PC-9 (cell line): Measurements from ENCODE around the gene NT5C2. TPM values are rescaled to one million over a fixed set of nuclear protein-coding genes. Genes with fewer than 3 reads are reported as not detected.
"Not testable (repeated sequence)": the region's sequence is repeated elsewhere in the genome, so short reads cannot be mapped to it uniquely, and the experiment has no call there.

Experiments used
- BruUV-seq: library from RNA; stranded (reverse); fragments of 400-500 nt; replicated peaks from 2 replicates; lab custom pipeline; 2021; lab: Mats Ljungman, UMichigan
- CTCF ChIA-PET: fragments of 300-600 bp; sonication (Branson Sonifier 250); formaldehyde crosslinking; loops from one replicate; lab custom pipeline; 2022; ENCODE audit warnings: antibody characterized with exemption; lab: Charles Lee
- POLR2A ChIA-PET: fragments of 300-600 bp; sonication (Branson Sonifier 250); formaldehyde crosslinking; loops from one replicate; lab custom pipeline; 2022; ENCODE audit warnings: antibody characterized with exemption; ENCODE audit not compliant: unreplicated experiment; lab: Charles Lee
- DNase-seq, 2 experiments: peaks; one replicate each; pipeline versions ENCODE4 v3.0.0 to v3.0.0-alpha.2; 2015 to 2022; ENCODE audit warnings: mixed read lengths in 1 of 2
- H2AFZ ChIP-seq: fragments of 200-600 bp; sonication (generic); 2 replicates; pipeline ENCODE4 v1.8.1; 2017; ENCODE audit warnings: antibody characterized with exemption
- H3F3A ChIP-seq: fragments of 200-600 bp; sonication (generic); 2 replicates; pipeline ENCODE4 v1.8.1; 2017; ENCODE audit warnings: antibody characterized with exemption, mild to moderate bottlenecking, low read depth; ENCODE audit not compliant: insufficient read depth
- H3K27ac ChIP-seq: fragments of 200-600 bp; sonication (generic); 2 replicates; pipeline ENCODE4 v1.6.1; 2016; ENCODE audit warnings: mixed run types
- H3K27me3 ChIP-seq: fragments of 200-600 bp; sonication (generic); 2 replicates; pipeline ENCODE4 v1.6.1; 2016; ENCODE audit warnings: low read depth, mixed run types; ENCODE audit not compliant: insufficient read depth
- H3K36me3 ChIP-seq: fragments of 200-600 bp; sonication (generic); 2 replicates; pipeline ENCODE4 v1.6.1; 2016; ENCODE audit warnings: low read depth, mixed run types
- H3K4me1 ChIP-seq: fragments of 200-600 bp; sonication (generic); replicated peaks from 2 replicates; pipeline ENCODE4 v1.6.1; 2016; ENCODE audit warnings: mixed run types; ENCODE audit not compliant: insufficient read depth
- H3K4me2 ChIP-seq: fragments of 200-600 bp; sonication (generic); 2 replicates; pipeline ENCODE4 v1.6.1; 2017; ENCODE audit warnings: mixed run types
- H3K4me3 ChIP-seq: fragments of 200-600 bp; sonication (generic); 2 replicates; pipeline ENCODE4 v1.6.1; 2016; ENCODE audit warnings: mixed run types
- H3K79me2 ChIP-seq: fragments of 200-600 bp; sonication (generic); 2 replicates; pipeline ENCODE4 v1.6.1; 2017; ENCODE audit warnings: low read depth, mixed run types
- H3K9me2 ChIP-seq: fragments of 200-600 bp; sonication (generic); 2 replicates; pipeline ENCODE4 v1.8.1; 2017; ENCODE audit warnings: mild to moderate bottlenecking; ENCODE audit not compliant: insufficient read depth
- H3K9me3 ChIP-seq: fragments of 200-600 bp; sonication (generic); 2 replicates; pipeline ENCODE4 v1.8.1; 2016; ENCODE audit warnings: low read depth; ENCODE audit not compliant: insufficient read depth
- H4K20me1 ChIP-seq: fragments of 200-600 bp; sonication (generic); 2 replicates; pipeline ENCODE4 v1.8.1; 2017; ENCODE audit not compliant: insufficient read depth
- EZH2 ChIP-seq: fragments of 200-600 bp; sonication (generic); IDR thresholded peaks from 2 replicates; pipeline ENCODE4 v1.8.0; 2017; ENCODE audit warnings: antibody characterized with exemption, low read depth
- intact Hi-C: fragments of 100-400 bp; cut with micrococcal nuclease; formaldehyde crosslinking; loops from one replicate; pipeline ENCODE4 v1.10.0; 2022; ENCODE audit not compliant: unreplicated experiment
- total RNA-seq: library from RNA; stranded (reverse); gene quantifications from 2 replicates; pipeline ENCODE4 v1.2.3, GENCODE V29; 2021
- TF ChIP-seq, protein P1 (sequence below): fragments of 200-600 bp; sonication (generic); conservative IDR thresholded peaks from 2 replicates; pipeline ENCODE4 v1.6.1; 2017; ENCODE audit warnings: mixed run types, antibody characterized with exemption, mild to moderate bottlenecking, moderate library complexity

Gene NT5C2
- total RNA-seq, 1 experiment from 2014 or later, result 67.9 TPM

DNA sequence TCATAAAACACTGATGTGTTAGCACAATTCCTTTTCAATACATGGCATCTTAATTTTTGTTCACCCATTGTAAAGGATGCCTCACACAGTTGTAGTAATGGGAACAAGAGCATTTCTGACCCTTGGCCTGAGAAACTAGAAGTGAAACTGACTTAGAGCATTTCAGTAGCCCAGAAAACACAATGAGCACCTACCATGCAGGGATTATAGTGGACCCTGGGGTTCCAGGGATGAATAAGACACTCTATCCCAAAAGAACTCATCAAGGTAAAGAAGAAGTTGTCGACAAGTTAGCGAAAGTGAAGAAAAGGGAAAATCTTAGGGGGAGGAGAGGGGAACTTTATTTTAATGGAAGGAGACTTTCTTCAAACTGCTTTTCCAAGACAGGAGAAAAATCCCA, 125.6 kb downstream of the NT5C2 start:
- Histone ChIP-seq H3K27me3 (no peaks in the 10 kb centered on the region), H3F3A (no peaks in the 10 kb centered on the region), H4K20me1 (no peaks in the 10 kb centered on the region), H3K4me2 (no peak overlapping the region), H2AFZ (no peak overlapping the region), H3K27ac (no peak overlapping the region), H3K36me3 (no peaks in the 10 kb centered on the region), H3K79me2 (no peaks in the 10 kb centered on the region), H3K4me1 (no peaks in the 10 kb centered on the region; the same call in 1 of the 2 replicates), H3K9me3 (no peaks in the 10 kb centered on the region), H3K9me2 (no peaks in the 10 kb centered on the region), H3K4me3 (no peak overlapping the region)
- no TSS peak for BruUV-seq
- intact Hi-C loops, result loop anchor here (10.0 kb wide), 1 partner anchor 177 kb away; the partner anchor contains the start of gene RPEL1
- ChIA-PET POLR2A (no interaction called here), CTCF (no interaction called here)
- TF ChIP-seq, protein P1, sequence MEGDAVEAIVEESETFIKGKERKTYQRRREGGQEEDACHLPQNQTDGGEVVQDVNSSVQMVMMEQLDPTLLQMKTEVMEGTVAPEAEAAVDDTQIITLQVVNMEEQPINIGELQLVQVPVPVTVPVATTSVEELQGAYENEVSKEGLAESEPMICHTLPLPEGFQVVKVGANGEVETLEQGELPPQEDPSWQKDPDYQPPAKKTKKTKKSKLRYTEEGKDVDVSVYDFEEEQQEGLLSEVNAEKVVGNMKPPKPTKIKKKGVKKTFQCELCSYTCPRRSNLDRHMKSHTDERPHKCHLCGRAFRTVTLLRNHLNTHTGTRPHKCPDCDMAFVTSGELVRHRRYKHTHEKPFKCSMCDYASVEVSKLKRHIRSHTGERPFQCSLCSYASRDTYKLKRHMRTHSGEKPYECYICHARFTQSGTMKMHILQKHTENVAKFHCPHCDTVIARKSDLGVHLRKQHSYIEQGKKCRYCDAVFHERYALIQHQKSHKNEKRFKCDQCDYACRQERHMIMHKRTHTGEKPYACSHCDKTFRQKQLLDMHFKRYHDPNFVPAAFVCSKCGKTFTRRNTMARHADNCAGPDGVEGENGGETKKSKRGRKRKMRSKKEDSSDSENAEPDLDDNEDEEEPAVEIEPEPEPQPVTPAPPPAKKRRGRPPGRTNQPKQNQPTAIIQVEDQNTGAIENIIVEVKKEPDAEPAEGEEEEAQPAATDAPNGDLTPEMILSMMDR, result no peak
- no peak for TF ChIP-seq EZH2
- no peak for DNase-seq

DNA sequence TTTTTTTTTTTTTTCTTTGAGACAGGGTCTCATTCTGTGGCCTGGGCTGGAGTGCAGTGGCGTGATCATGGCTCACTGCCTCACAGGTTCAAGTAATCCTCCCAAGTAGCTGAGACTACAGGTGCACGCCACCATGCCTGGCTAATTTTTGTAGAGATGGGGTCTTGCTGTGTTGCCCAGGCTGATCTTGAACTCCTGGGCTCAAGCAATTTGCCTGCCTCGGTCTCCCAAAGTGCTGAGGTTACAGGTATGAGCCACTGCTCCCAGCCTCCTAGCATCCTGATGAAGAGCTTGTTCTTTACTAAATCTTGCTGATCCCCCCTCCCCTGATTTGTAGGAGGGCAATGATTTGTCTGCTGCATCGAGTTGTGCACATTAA, 126.0 kb downstream of the NT5C2 start:
- POLR2A ChIA-PET, result interaction anchor here (0.5 kb wide), 1 partner anchor 164 kb away, joined by 4 read pairs; no protein-coding TSS in a partner anchor
- DNase-seq, H3K79me2 ChIP-seq, H3K9me2 ChIP-seq, H3K4me1 ChIP-seq, H3K36me3 ChIP-seq, CTCF ChIA-PET, H3K4me2 ChIP-seq, BruUV-seq, H4K20me1 ChIP-seq, H2AFZ ChIP-seq, H3K27me3 ChIP-seq, H3K9me3 ChIP-seq, H3K27ac ChIP-seq, H3K4me3 ChIP-seq, H3F3A ChIP-seq: not testable (repeated sequence)
- intact Hi-C loops, result loop anchor here (10.0 kb wide), 1 partner anchor 178 kb away; the partner anchor contains the start of gene RPEL1

DNA sequence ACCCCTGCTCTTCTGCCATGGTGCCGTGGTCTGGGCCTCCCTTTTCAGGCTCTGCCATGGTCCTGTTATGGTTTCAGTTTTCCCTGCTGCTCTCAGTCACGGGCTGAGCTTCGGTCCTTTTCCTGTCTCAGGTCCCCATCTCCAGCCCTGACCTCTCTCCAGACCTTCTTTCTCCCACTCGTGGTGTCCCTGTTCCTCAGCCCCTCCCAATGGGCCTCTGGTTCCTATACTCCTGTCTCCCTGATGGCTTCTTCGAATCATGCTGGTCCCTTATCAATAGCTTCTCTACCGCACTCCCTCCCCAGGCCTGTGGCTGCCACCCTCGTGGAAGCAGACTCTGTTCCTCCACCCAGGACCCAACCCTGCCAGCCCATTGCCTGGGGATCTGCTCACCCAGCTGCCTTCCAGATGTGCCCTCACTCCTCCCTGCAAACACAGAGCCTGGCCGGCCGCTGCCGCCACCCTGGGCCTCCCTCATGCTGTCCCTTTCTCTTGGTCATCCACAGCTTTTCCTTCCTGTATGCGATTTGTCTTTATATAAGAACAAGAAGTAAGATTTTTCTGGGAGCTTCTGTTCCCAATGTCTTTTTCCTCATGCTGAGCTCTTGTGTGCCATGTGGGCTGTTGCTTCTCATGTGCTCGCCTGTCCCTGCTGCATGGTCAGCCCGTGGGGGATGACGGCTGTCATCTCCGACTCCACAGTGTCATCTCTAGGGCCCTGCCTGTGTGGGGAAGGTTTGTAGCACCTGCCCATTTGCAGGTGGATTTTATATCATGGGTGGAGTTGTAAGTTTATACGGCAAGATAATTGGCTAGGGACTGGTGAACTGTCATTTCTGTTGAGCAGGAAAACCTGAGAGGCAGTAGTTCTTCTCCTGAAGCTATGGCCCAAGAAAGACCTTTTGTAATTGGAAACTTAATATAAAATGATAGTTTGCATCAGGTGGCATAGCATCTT, 126.7 kb downstream of the NT5C2 start:
- no peaks in the 10 kb centered on the region for H3F3A ChIP-seq
- no peak overlapping the region for H2AFZ ChIP-seq
- BruUV-seq, result no TSS peak
- no peaks in the 10 kb centered on the region; the same call in 1 of the 2 replicates for H3K4me1 ChIP-seq
- H3K9me2 ChIP-seq, result no peaks in the 10 kb centered on the region
- no peak overlapping the region for H3K4me3 ChIP-seq
- no peaks in the 10 kb centered on the region for H4K20me1 ChIP-seq
- no peaks in the 10 kb centered on the region for H3K27me3 ChIP-seq
- POLR2A ChIA-PET, result interaction anchor here (0.5 to 0.6 kb wide), 3 partner anchors 9 to 316 kb away, joined by 4 to 6 read pairs (median 4); no protein-coding TSS in a partner anchor
- TF ChIP-seq, protein P1, result no peak
- no peak for TF ChIP-seq EZH2
- H3K27ac ChIP-seq, result no peak overlapping the region
- H3K79me2 ChIP-seq, result no peaks in the 10 kb centered on the region
- CTCF ChIA-PET, result no interaction called here
- H3K9me3 ChIP-seq, result no peaks in the 10 kb centered on the region
- intact Hi-C loops, result loop anchor here (10.0 kb wide), 1 partner anchor 178 kb away; the partner anchor contains the start of gene RPEL1
- DNase-seq, result no peak
- no peak overlapping the region for H3K4me2 ChIP-seq
- no peaks in the 10 kb centered on the region for H3K36me3 ChIP-seq
